Sigmoid colon (tissue), 4 donors: ENCODE measurements around the gene RSPH9.

Source experiments
- EP300 ChIP-seq, 4 donors: sonication (generic); formaldehyde crosslinking; IDR thresholded peaks; one replicate each; pipeline ENCODE4 v1.6.1; 2017; ENCODE audit warnings: antibody characterized with exemption in 4 of 4
- POLR2A ChIP-seq, 2 donors: fragments of 450-650 bp; IDR thresholded peaks; one replicate each; pipeline ENCODE4 v1.6.1; 2016; ENCODE audit warnings: antibody characterized with exemption in 2 of 2, mild to moderate bottlenecking in 2 of 2, moderate library complexity in 2 of 2
- POLR2AphosphoS5 ChIP-seq, 4 donors: sonication (generic); formaldehyde crosslinking; IDR thresholded peaks; one replicate each; pipeline ENCODE4 v1.6.1; 2017; ENCODE audit warnings: antibody characterized with exemption in 4 of 4
- TF ChIP-seq, protein P1 (sequence below), 4 experiments: fragments of 450-650 bp in 3 of 4; fragments of 200-600 bp in 1 of 4; IDR thresholded peaks; one replicate each; pipeline ENCODE4 v1.5.1; 2016 to 2019; ENCODE audit warnings: antibody characterized with exemption in 4 of 4, mild to moderate bottlenecking in 3 of 4, moderate library complexity in 2 of 4

DNA sequence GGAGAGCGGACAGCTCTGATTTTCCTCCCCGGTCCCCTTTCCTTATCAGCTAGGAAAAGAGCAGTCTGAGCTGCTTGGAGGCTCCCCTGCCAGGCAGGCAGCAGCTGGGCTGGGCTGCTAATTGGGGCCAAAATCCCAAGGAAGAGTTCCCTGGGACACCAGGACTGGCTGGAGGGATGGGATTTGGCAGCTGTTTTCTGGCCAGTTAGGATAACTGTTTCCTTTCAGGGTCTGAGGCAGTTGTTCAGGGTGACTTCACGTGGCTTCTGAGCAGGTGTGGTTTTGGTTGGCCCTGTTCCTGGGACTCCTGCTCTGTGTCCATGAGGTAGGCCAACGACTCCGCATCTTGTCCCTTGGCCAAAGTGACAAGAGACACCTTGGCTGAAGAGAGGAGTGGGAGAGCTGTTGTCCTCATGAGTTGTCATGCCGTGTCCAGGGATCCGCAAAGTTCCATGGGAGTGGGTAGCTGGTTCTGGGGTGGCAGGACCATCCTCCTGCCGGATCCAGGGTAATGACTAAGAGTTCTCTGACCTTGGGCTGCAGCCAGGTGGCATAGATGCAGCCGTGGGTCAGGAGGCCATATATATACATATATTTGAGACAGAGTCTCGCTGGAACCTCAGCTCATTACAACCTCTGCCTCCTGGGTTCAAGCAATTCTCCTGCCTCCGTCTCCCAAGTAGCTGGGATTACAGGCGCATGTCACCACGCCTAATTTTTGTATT, 21.5 kb downstream of the RSPH9 start:
- TF ChIP-seq, protein P1, sequence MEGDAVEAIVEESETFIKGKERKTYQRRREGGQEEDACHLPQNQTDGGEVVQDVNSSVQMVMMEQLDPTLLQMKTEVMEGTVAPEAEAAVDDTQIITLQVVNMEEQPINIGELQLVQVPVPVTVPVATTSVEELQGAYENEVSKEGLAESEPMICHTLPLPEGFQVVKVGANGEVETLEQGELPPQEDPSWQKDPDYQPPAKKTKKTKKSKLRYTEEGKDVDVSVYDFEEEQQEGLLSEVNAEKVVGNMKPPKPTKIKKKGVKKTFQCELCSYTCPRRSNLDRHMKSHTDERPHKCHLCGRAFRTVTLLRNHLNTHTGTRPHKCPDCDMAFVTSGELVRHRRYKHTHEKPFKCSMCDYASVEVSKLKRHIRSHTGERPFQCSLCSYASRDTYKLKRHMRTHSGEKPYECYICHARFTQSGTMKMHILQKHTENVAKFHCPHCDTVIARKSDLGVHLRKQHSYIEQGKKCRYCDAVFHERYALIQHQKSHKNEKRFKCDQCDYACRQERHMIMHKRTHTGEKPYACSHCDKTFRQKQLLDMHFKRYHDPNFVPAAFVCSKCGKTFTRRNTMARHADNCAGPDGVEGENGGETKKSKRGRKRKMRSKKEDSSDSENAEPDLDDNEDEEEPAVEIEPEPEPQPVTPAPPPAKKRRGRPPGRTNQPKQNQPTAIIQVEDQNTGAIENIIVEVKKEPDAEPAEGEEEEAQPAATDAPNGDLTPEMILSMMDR (IDR thresholded peaks at IDR 0.05), result no peak
- no peak for TF ChIP-seq EP300 (IDR thresholded peaks at IDR 0.05)
- no peak for TF ChIP-seq POLR2A (IDR thresholded peaks at IDR 0.05)
- no peak for TF ChIP-seq POLR2AphosphoS5 (IDR thresholded peaks at IDR 0.05)
